Measurements from ENCODE around the gene ZFAND3. TPM values are rescaled to one million over a fixed set of nuclear protein-coding genes. Genes with fewer than 3 reads are reported as not detected.

Gene ZFAND3
- total and polyA plus RNA-seq, 2 donors (not counting 3 experiments of a cell fraction or from before 2014, with no cell fraction given), result 15.4 to 54.2 TPM

DNA sequence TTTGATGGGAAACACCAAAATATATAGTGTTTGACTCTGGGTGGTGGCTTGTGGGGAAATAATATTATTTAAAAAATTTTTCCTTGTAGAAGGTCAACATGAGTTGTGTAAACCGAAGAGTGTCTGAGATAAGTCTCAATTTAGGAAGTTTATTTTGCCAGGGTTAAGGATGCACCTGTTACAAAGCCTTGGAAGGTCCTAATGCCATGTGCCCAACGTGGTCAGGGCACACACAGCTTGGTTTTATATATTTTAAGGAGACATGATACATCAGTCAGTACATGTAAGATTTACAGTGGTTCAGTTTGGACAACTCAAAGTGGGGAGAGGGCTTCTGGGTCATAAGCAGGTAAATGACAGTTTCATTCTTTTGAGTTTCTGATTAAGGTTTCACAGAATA, 162.1 kb downstream of the ZFAND3 start:
- peaks cover 74% of the 10 kb centered on the region for H3K79me2 ChIP-seq (ENCODE audit: control insufficient read depth, insufficient read depth, low read length)
- no peaks in the 10 kb centered on the region for H3K36me3 ChIP-seq (ENCODE audit: control insufficient read depth in 2 of 2, extremely low read depth in 1 of 2, insufficient read depth in 2 of 2, low read length in 2 of 2)
- peaks cover 27% of the 10 kb centered on the region for H4K20me1 ChIP-seq (replicated peaks; ENCODE audit: control insufficient read depth, extremely low read depth, insufficient read depth, low read length)
- ChIA-PET POLR2A (no interaction called here), CTCF (no interaction called here)
- no peaks in the 10 kb centered on the region for H3K27me3 ChIP-seq (ENCODE audit: control insufficient read depth in 2 of 2, insufficient read depth in 2 of 2, low read length in 2 of 2)
- H3K27ac ChIP-seq (ENCODE audit: insufficient read depth, low read depth, low read length), result no peak overlapping the region
- dilution Hi-C loops (cut with MboI; ENCODE audit: extremely low pct_ligation_motif_present, low sequenced_read_pairs) (no loop called here), intact Hi-C loops (cut with micrococcal nuclease) (no loop called here)
- no peaks in the 10 kb centered on the region for H3K9me1 ChIP-seq (replicated peaks; ENCODE audit: control insufficient read depth, extremely low read depth, insufficient read depth, low read length)
- TF ChIP-seq, protein P1, sequence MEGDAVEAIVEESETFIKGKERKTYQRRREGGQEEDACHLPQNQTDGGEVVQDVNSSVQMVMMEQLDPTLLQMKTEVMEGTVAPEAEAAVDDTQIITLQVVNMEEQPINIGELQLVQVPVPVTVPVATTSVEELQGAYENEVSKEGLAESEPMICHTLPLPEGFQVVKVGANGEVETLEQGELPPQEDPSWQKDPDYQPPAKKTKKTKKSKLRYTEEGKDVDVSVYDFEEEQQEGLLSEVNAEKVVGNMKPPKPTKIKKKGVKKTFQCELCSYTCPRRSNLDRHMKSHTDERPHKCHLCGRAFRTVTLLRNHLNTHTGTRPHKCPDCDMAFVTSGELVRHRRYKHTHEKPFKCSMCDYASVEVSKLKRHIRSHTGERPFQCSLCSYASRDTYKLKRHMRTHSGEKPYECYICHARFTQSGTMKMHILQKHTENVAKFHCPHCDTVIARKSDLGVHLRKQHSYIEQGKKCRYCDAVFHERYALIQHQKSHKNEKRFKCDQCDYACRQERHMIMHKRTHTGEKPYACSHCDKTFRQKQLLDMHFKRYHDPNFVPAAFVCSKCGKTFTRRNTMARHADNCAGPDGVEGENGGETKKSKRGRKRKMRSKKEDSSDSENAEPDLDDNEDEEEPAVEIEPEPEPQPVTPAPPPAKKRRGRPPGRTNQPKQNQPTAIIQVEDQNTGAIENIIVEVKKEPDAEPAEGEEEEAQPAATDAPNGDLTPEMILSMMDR (IDR thresholded peaks at IDR 0.05; ENCODE audit: extremely low read depth in 1 of 2, insufficient read depth in 1 of 2, low read depth in 1 of 2, low read length in 2 of 2), result no peak
- TF ChIP-seq JUN (IDR thresholded peaks at IDR 0.05; ENCODE audit: borderline replicate concordance, insufficient read depth, insufficient read length, low read depth) (no peak), FOS (IDR thresholded peaks at IDR 0.05; ENCODE audit: borderline replicate concordance, insufficient read depth, low read length) (no peak), GATA2 (IDR thresholded peaks at IDR 0.05; ENCODE audit: insufficient read depth, insufficient read length, low read depth, low read length) (no peak), POLR2A (IDR thresholded peaks at IDR 0.05; ENCODE audit: low read depth, low read length) (no peak), POLR2AphosphoS5 (IDR thresholded peaks at IDR 0.05; ENCODE audit: insufficient read depth, low read depth, low read length) (no peak), MYC (IDR thresholded peaks at IDR 0.05; ENCODE audit: low read depth, low read length) (no peak), EZH2 (IDR thresholded peaks at IDR 0.05; ENCODE audit: borderline replicate concordance, low read depth, low read length, severe bottlenecking) (no peak)
- TF ChIP-seq, protein P2, sequence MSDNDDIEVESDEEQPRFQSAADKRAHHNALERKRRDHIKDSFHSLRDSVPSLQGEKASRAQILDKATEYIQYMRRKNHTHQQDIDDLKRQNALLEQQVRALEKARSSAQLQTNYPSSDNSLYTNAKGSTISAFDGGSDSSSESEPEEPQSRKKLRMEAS (IDR thresholded peaks at IDR 0.05; ENCODE audit: insufficient read depth, insufficient read length), result no peak
- no peak overlapping the region for H3K4me3 ChIP-seq (replicated peaks in 1 of 3; ENCODE audit: insufficient read depth in 1 of 3, low read depth in 1 of 3, low read length in 3 of 3)
- H2AFZ ChIP-seq (ENCODE audit: low read depth, low read length), result no peak overlapping the region
- no peak overlapping the region for H3K9ac ChIP-seq (replicated peaks; ENCODE audit: extremely low read depth, insufficient read depth, low read length)
- H3K9me3 ChIP-seq (replicated peaks; ENCODE audit: control insufficient read depth, insufficient read depth, low read length), result no peaks in the 10 kb centered on the region
- DNase-seq (ENCODE audit: low read depth, low spot score) (no peak), FAIRE-seq (no peak)
- H3K4me2 ChIP-seq (ENCODE audit: insufficient read depth, low read length), result no peak overlapping the region
- no TSS peak for BruUV-seq (replicated peaks)
- H3K4me1 ChIP-seq (ENCODE audit: control insufficient read depth, extremely low read depth, insufficient read depth, low read length), result no peaks in the 10 kb centered on the region
